GM12872 (cell line): ENCODE measurements around the gene BARX1.

Experiments used
- CTCF ChIP-seq: IDR thresholded peaks from 3 replicates; pipeline ENCODE4 v1.5.1; 2011; ENCODE audit warnings: low read depth, mild to moderate bottlenecking, low read length, moderate library complexity; ENCODE audit not compliant: insufficient read depth

Gene BARX1

GRCh38 chr9:93937193-93937592 lies 18.0 kb downstream of the BARX1 start:
- TF ChIP-seq CTCF = no peak

DNA sequence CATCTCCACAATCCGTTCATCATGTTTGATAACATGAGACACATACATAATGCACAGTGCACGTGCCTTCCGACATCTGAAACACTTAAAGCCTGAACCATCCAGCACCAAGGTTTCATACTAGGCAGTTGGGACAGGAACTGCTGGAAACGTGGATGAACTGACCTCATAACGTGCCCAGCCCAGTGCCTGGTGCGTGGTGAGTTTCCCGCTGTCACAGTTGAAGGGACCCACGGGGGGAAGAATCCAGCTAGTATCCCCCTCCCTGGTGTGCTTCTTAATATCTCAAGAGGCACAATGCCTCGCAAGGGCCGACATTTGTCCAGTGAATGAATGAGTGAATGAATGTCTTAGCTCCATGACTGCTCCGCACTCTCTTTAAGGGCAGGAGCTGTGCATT lies 23.2 kb downstream of the BARX1 start:
- no peak for TF ChIP-seq CTCF

DNA sequence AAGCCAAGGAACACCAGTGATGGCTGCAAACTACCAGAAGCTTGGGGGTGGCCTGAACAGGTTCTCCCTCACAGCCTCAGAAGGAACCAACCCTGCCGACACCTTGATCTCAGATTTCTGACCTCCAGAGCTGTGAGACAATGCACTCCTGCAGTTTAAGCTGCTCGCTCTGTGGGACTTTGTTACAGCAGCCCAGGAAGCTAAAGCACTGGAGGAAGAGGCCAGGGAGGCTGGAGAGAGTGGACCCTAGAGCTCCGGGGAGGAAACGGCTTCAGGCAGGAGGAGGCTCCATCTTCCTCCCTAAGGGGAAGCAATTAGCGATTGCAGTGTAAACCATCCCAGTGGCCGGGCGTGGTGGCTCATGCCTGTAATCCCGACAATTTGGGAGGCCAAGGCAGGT lies 25.1 kb downstream of the BARX1 start:
- no peak for TF ChIP-seq CTCF

DNA sequence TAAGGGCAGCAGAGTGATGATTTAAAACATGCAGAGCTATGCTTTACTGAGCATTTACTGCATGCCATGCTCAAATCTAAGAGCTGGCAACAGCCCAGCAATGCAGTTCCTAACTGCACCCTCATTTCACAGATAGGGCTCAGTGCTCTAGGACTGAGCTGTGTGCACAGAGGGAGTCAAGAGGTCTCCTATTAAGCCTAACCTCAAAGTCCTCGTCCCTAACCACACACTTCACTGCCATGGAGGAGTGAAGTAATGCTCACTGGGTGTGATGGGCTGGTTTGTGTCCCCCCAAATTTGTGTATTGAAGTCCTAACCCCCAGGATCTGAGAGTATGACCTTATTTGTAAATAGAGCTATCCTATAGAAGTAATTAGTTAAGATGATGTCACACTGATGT lies 25.9 kb downstream of the BARX1 start:
- no peak for TF ChIP-seq CTCF

- TF ChIP-seq CTCF = no peak
Observed at GRCh38 chr9:93922535-93922934, 32.6 kb downstream of the BARX1 start.

DNA sequence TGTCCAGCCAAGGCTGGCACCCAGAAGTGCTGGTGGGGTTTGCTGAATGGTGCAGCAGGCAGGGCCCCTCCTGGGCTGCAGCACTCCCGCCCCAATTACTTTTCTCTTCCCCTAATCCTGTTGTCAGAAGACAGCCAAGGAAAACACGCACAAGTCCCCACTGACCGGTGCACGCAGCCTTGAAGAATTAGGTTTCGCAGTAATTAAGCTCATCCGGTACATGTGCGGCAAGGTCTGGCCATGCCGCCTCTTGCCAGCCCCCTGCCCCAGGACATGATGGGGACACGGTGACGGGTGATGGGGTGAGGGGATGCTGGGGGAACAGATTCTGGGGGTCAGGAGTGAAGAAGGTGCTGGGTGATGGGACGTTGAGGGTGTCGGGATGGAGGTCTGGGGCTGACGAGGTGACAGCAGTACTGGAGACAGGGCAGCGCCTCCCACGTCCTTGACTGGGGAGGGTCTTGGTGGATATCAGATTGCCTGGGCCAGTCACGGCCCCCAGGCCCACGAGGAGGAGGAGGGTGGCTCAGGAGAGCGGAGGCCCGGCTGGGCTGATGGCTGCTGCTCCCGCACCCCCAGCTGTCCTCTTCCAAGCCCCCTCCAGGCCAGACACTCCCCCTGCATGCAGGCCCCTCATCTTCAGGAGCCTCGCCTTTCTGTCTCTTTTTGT lies 34.9 kb downstream of the BARX1 start:
- TF ChIP-seq CTCF = no peak

- TF ChIP-seq CTCF = no peak
Observed at GRCh38 chr9:93918061-93918460, 37.1 kb downstream of the BARX1 start.
